HG03460 (cell line): ENCODE measurements around the gene FERMT3.

Experiments used
- ATAC-seq: cut with Tn5 transposase; IDR thresholded peaks from one replicate; pipeline ENCODE4 v1.9.1; 2021; ENCODE audit not compliant: unreplicated experiment

FERMT3 gene

DNA sequence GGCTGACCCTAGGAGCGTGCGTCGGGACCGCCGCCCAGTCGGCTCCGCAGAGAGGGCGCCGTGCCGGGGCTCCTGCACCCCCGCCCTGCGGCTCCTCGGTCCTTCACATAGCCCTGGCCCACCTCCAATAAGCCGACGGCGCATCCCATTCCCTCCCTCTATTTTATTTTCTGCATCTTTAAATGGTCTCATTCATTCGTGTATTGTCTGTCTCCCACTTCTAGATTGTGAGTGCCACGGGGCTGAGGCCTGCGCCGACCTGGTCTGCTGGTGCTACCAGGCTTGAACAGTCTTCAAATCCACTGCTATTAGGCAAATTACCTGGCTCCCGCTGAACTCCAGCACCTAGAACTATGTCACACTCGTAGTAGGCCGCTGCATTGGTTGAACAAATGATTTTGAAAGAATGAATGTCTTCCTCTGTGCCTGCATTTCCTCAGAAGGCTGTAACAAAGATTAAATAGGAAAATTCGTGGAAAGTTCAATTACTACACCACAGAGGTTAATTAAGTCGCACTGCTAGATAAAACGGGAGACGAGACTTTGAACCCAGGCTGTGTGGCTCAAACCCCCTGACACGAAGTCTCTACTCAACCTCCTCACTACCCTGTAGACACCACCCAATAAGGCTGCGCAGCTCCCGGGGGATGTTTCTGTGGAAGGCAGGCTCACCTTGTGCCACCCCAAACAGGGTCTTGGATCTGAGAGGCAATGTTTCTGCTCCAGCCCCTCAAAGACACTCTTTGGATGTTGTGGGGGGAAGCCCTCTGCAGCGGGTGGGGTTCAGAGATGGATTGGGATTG is 41.4 kb downstream of the FERMT3 start:
- ATAC-seq = no peak

DNA sequence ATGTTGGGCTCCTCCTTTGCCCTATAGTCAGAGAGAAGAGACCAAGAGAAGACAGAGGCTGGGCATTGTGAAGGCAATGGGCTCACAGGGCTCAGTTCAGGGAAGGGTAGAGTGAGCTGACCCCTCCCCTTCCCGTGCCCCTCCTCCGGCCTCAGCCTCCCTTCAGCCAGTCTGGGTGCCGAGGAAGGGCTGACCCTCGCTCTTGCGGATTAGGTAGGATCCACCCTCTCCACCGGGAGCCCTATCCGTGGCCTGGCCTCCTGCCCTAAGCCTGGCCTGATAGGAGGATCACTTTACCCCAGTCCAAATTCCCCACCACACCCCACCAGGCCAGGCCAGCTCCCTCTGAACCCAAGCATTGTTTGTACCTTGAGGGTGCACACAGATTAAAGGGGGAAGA is 42.1 kb downstream of the FERMT3 start:
- ATAC-seq = no peak

- no peak for ATAC-seq
These were observed 42.5 kb downstream of the FERMT3 start for GRCh38 chr11:64249038-64249437.

DNA sequence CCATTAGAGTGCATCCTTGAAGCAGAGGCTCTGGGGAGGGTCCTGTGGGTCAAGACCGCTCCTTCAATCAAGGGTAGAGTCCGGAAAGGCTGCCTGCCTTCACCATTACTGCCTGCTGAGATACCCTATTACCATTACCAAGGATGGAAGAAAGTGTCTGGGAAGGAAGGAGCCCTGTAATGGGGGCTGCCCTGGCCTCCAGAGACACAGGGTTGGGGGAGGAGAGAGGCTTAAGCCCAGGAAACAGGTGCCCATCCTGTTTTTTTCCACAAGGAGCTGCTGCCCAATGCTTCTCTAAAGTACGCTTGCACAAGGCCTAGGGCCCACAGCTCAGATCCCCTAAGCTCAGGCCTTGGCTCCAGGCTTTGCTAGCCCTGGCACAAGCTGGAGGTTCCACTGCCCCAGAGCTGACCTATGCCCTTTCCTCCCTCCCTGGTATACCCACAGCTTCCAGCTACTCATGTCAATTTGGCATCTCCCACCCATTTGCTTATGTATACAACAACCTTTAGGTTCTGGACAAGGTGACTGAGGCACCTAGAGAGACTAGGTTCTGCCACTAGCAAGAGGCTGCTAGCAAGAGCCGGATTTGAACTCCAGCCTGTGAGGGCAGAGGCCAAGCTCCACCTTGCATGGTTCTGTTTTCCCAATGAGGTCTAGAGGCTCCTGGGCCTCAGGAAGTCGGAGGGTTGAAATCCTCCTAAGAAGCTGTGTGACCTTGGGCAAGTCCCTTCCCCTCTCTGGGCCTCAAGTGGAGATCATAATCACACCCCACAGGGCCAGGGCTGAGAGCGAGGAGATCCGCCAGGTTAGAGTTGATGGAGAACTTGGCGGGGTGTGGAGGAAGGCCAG is 43.3 kb downstream of the FERMT3 start:
- no peak for ATAC-seq

- ATAC-seq = no peak
These were observed 44.0 kb downstream of the FERMT3 start for GRCh38 chr11:64250415-64251015.

- peak; percentile 34 for ATAC-seq
These were observed 44.7 kb downstream of the FERMT3 start, which contains the start of gene PLCB3 for GRCh38 chr11:64251016-64251752. Gene PLCB3, plus strand, starts transcription at chr11:64251530. Its CDS starts 120 bp downstream, at chr11:64251650.

GRCh38 chr11:64251753-64252002 is 45.2 kb downstream of the FERMT3 start:
- no peak for ATAC-seq

- no peak for ATAC-seq
These were observed 45.7 kb downstream of the FERMT3 start for GRCh38 chr11:64252003-64252872.

DNA sequence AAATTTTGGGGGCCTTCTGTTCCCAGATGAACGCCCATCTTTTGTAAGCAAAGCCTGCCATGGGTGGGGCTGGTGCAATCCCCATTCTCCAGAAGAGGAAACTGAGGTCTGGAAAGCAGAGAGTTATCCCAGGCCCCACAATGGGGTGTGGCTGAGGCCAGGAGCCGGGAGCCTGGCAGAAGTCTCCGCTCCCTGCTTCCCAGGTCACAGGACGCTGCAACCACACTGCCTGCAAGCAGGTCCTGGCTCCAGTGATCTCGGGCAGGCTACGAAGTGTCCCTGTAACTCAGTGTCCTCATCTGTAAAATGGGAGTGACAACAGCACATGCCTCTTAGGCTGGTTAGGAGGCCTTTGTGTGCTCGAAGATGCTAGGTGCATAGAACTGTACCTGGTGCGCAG is 46.5 kb downstream of the FERMT3 start:
- ATAC-seq = no peak

GRCh38 chr11:64253481-64253880 is 47.0 kb downstream of the FERMT3 start:
- ATAC-seq = no peak

- ATAC-seq = no peak
These were observed 47.8 kb downstream of the FERMT3 start for GRCh38 chr11:64254326-64254725.

- ATAC-seq = no peak
These were observed 48.9 kb downstream of the FERMT3 start for GRCh38 chr11:64255135-64256128.

GRCh38 chr11:64256300-64256699 is 49.8 kb downstream of the FERMT3 start:
- no peak for ATAC-seq

DNA sequence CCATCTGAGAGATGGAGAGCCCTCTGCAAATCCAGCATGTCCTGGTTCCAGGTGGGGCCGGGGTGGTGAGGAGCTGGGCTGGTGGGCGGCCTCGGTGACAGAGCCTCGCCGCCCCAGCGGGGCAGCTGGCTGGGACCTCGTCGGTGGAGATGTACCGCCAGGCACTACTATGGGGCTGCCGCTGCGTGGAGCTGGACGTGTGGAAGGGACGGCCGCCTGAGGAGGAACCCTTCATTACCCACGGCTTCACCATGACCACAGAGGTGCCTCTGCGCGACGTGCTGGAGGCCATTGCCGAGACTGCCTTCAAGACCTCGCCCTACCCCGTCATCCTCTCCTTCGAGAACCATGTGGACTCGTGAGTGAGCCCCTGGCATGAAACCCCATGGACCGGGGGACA is 51.8 kb downstream of the FERMT3 start:
- ATAC-seq = no peak

GRCh38 chr11:64258946-64259532 is 52.5 kb downstream of the FERMT3 start:
- no peak for ATAC-seq

GRCh38 chr11:64259533-64260067 is 53.1 kb downstream of the FERMT3 start:
- no peak for ATAC-seq

- ATAC-seq = no peak
These were observed 53.7 kb downstream of the FERMT3 start for GRCh38 chr11:64260147-64260708.

GRCh38 chr11:64261556-64262080 is 55.1 kb downstream of the FERMT3 start:
- ATAC-seq = no peak
